Spleen (tissue), 11 donors: ENCODE measurements around the gene SUCLG2. TPM values are rescaled to one million over a fixed set of nuclear protein-coding genes. Genes with fewer than 3 reads are reported as not detected.

ENCODE experiments used
- DNase-seq: peaks from one replicate; pipeline ENCODE4 v3.0.0-alpha.2; 2020
- H3K27ac ChIP-seq, 8 donors: fragments of 200-600 bp; sonication (generic) in 7 of 8; 1 replicate in 4 of 8; 2 replicates in 4 of 8; pipeline versions ENCODE4 v1.5.0 to v1.8.0; 2016 to 2021; ENCODE audit warnings: inconsistent platforms in 4 of 8, mild to moderate bottlenecking in 4 of 8, moderate library complexity in 1 of 8
- H3K27me3 ChIP-seq, 7 donors: fragments of 200-600 bp; sonication (generic) in 6 of 7; replicated peaks in 1 of 7; 1 replicate in 4 of 7; 2 replicates in 3 of 7; pipeline versions ENCODE4 v1.5.0 to v1.8.0; 2016 to 2021; ENCODE audit warnings: inconsistent platforms in 3 of 7, mild to moderate bottlenecking in 1 of 7
- H3K36me3 ChIP-seq, 6 donors: fragments of 200-600 bp; sonication (generic) in 5 of 6; 1 replicate in 4 of 6; 2 replicates in 2 of 6; pipeline versions ENCODE4 v1.5.0 to v1.8.0; 2016 to 2021; ENCODE audit warnings: inconsistent platforms in 2 of 6
- H3K4me1 ChIP-seq, 6 donors: fragments of 200-600 bp; sonication (generic) in 5 of 6; 1 replicate in 3 of 6; 2 replicates in 3 of 6; pipeline versions ENCODE4 v1.5.0 to v1.8.0; 2016 to 2021; ENCODE audit warnings: inconsistent platforms in 3 of 6
- H3K4me3 ChIP-seq, 8 donors: fragments of 200-600 bp; sonication (generic) in 7 of 8; 1 replicate in 4 of 8; 2 replicates in 4 of 8; pipeline versions ENCODE4 v1.5.0 to v1.8.0; 2016 to 2021; ENCODE audit warnings: inconsistent platforms in 4 of 8, mild to moderate bottlenecking in 4 of 8, moderate library complexity in 2 of 8
- H3K9me3 ChIP-seq, 8 donors: fragments of 200-600 bp; sonication (generic) in 7 of 8; 1 replicate in 4 of 8; 2 replicates in 4 of 8; pipeline versions ENCODE4 v1.5.0 to v1.8.0; 2016 to 2021; ENCODE audit warnings: inconsistent platforms in 4 of 8
- CTCF ChIP-seq, 11 experiments: fragments of 200-600 bp in 7 of 11; fragments of 450-650 bp in 4 of 11; sonication (generic) in 4 of 11; IDR thresholded peaks in 8 of 11; conservative IDR thresholded peaks in 3 of 11; 1 replicate in 7 of 11; 2 replicates in 4 of 11; pipeline versions ENCODE4 v1.4.0 to v1.8.0; 2016 to 2021; ENCODE audit warnings: antibody characterized with exemption in 11 of 11, inconsistent platforms in 4 of 11, mild to moderate bottlenecking in 1 of 11
- POLR2A ChIP-seq, 3 donors: fragments of 450-650 bp; IDR thresholded peaks; one replicate each; pipeline ENCODE4 v1.5.1; 2017; ENCODE audit warnings: antibody characterized with exemption in 3 of 3, mild to moderate bottlenecking in 1 of 3
- POLR2AphosphoS5 ChIP-seq, 3 donors: sonication (generic); formaldehyde crosslinking; IDR thresholded peaks; one replicate each; pipeline ENCODE4 v1.5.1; 2017; ENCODE audit warnings: antibody characterized with exemption in 3 of 3
- WGBS, 5 donors: extraction: QIAGEN DNeasy Blood & Tissue Kit in 3 of 5; methylation state at CpG; one replicate each; pipeline versions ENCODE4 v1.1.5 to v1.1.7; 2013 to 2018; 5-methylcytosine and 5-hydroxymethylcytosine counted together
- intact Hi-C: fragments of 100-400 bp; cut with DNase I; formaldehyde crosslinking; loops from one replicate; pipeline ENCODE4 v1.15.0; 2023; ENCODE audit warnings: low total_unique reads
- polyA plus RNA-seq, 3 donors: library from polyadenylated mRNA; stranded (reverse); fragments of 200-250 nt; gene quantifications; one replicate each; pipeline ENCODE4 v1.2.1, GENCODE V29; 2013
- total RNA-seq, 7 donors: library from RNA; depleted of rRNA in 3 of 7; stranded (reverse); fragments of >200 nt in 3 of 7; fragmentation: NEBNext Ultra II Directional in 4 of 7; extraction: Animal tissue kit (Norgen Biotek cat#: 25700) in 4 of 7; gene quantifications; one replicate each; pipeline versions ENCODE4 v1.1.0 to v1.2.1, GENCODE V29; 2016 to 2021
- donor health status: healthy with polysubstance abuse.
- donor health status: DM: no; HTN: no; CAD: no; lungs with moderate emphysema.
- donor health status: DM: no; HTN: no; CAD: no.
- donor health status: Bipolar disorder and iron deficiency.
- donor health status: healthy.
- donor health status: DM: no; HTN: no; CAD: no.
- donor health status: DM: yes; HTN: yes; CAD: no.

Gene SUCLG2
- total and polyA plus RNA-seq, 10 donors = 31.5 to 75.6 (median 55.2) TPM

GRCh38 chr3:67507584-67507983 is 146.8 kb downstream of the SUCLG2 start:
- Histone ChIP-seq H3K9me3 (no peaks in the 10 kb centered on the region), H3K4me3 (no peak overlapping the region), H3K27me3 (no peaks in the 10 kb centered on the region), H3K27ac (no peak overlapping the region), H3K36me3 (peaks cover 0 to 79% (median 10%) of the 10 kb centered on the region in 6 donors), H3K4me1 (no peaks in the 10 kb centered on the region)
- no peak for DNase-seq
- intact Hi-C loops = no loop called here
- 95 to 98% (median 96%) methylated on average over 4 of the region's 4 CpGs for WGBS, 5 donors
- TF ChIP-seq POLR2A (IDR thresholded peaks at IDR 0.05) = no peak
- TF ChIP-seq CTCF (IDR thresholded peaks at IDR 0.05 in 8 of 11, conservative IDR thresholded peaks at IDR 0.05 in 3 of 11) = no peak
- TF ChIP-seq POLR2AphosphoS5 (IDR thresholded peaks at IDR 0.05) = no peak

- DNase-seq = no peak
Measured at GRCh38 chr3:67500709-67501108, 153.7 kb downstream of the SUCLG2 start.

DNA sequence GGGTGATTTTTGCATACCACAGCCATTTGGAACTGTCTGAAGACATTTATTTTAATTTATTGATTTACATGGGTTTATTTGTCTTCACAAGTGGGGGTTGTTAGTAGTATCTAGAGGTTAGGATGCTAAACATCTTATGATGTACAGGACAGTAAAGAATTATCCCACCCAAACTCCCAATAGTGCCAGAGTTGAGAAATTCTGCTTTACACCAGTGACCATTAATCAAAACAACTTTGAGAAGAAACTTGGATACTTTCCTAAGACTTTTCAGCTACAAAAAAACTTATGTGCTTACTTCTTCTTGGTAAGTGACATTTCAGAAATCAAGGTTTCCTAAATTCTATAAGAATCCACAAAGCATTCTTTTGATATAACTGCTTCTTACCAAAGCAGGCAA is 156.7 kb downstream of the SUCLG2 start:
- DNase-seq = no peak
- no peak overlapping the region for H3K27ac ChIP-seq
- H3K36me3 ChIP-seq = peaks cover 0 to 81% (median 20%) of the 10 kb centered on the region in 6 donors
- no peaks in the 10 kb centered on the region for H3K4me1 ChIP-seq
- H3K9me3 ChIP-seq = no peaks in the 10 kb centered on the region
- intact Hi-C loops = no loop called here
- no peaks in the 10 kb centered on the region for H3K27me3 ChIP-seq
- H3K4me3 ChIP-seq = no peak overlapping the region
- TF ChIP-seq POLR2AphosphoS5 (IDR thresholded peaks at IDR 0.05) = no peak
- no peak for TF ChIP-seq POLR2A (IDR thresholded peaks at IDR 0.05)
- no peak for TF ChIP-seq CTCF (IDR thresholded peaks at IDR 0.05 in 8 of 11, conservative IDR thresholded peaks at IDR 0.05 in 3 of 11)

More at GRCh38 chr3:67500709-67501108, 153.7 kb downstream of the SUCLG2 start:
- WGBS, 5 donors = 73 to 92% (median 87%) methylated on average over 2 of the region's 2 CpGs
- TF ChIP-seq CTCF (IDR thresholded peaks at IDR 0.05 in 8 of 11, conservative IDR thresholded peaks at IDR 0.05 in 3 of 11) (no peak), POLR2AphosphoS5 (IDR thresholded peaks at IDR 0.05) (no peak), POLR2A (IDR thresholded peaks at IDR 0.05) (no peak)
- Histone ChIP-seq H3K4me1 (no peaks in the 10 kb centered on the region), H3K4me3 (no peak overlapping the region), H3K27ac (no peak overlapping the region), H3K27me3 (no peaks in the 10 kb centered on the region), H3K9me3 (no peaks in the 10 kb centered on the region), H3K36me3 (peaks cover 0 to 77% (median 8%) of the 10 kb centered on the region in 6 donors)
- intact Hi-C loops = no loop called here

- no peaks in the 10 kb centered on the region for H3K4me1 ChIP-seq
- H3K9me3 ChIP-seq = no peaks in the 10 kb centered on the region
- WGBS, 5 donors = 90 to 100% (median 97%) methylated on average over 1 of the region's 1 CpG
- no peak overlapping the region for H3K27ac ChIP-seq
- no peak for TF ChIP-seq POLR2A (IDR thresholded peaks at IDR 0.05)
- no peak for TF ChIP-seq CTCF (IDR thresholded peaks at IDR 0.05 in 8 of 11, conservative IDR thresholded peaks at IDR 0.05 in 3 of 11)
- TF ChIP-seq POLR2AphosphoS5 (IDR thresholded peaks at IDR 0.05) = no peak
- no peaks in the 10 kb centered on the region for H3K27me3 ChIP-seq
- H3K36me3 ChIP-seq = peaks cover 0 to 95% (median 25%) of the 10 kb centered on the region in 6 donors
- no peak overlapping the region for H3K4me3 ChIP-seq
- intact Hi-C loops = no loop called here
- no peak for DNase-seq
Measured at GRCh38 chr3:67495751-67496150, 158.7 kb downstream of the SUCLG2 start.
